Measurements from ENCODE around the gene LGALS4. TPM values are rescaled to one million over a fixed set of nuclear protein-coding genes. Genes with fewer than 3 reads are reported as not detected.
"Not testable (repeated sequence)": the region's sequence is repeated elsewhere in the genome, so short reads cannot be mapped to it uniquely, and the experiment has no call there.

The LGALS4 gene
- total RNA-seq, 1 donor from 2014 or later, result 0.86 TPM

DNA sequence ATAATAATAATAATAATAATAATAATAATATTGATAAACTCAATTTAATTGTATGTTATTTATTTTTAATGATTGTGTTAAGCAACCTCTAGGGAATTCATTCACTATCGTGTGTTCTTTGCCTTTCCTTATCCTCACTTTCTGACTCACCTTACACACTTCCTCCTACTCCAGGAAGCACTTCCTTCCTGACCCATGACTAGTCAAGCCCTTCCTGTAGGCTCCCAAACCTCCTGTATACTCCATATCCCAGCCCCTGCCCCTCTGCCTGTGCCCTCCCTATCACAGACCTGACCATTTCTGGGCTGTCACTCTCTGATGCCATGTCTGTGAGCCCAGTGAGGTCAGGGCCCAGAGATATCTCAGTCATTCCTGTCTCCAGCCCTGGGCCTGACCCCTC is 7.6 kb downstream of the LGALS4 start:
- Mint-ChIP-seq H3K27me3 (ENCODE audit: low read depth) (no peaks in the 10 kb centered on the region), H3K9me3 (no peaks in the 10 kb centered on the region), H3K4me1 (no peaks in the 10 kb centered on the region), H3K4me3 (no peak overlapping the region), H3K27ac (ENCODE audit: unreplicated experiment) (no peak overlapping the region), H3K36me3 (ENCODE audit: low read depth) (no peaks in the 10 kb centered on the region)
- TF ChIP-seq CTCF (conservative IDR thresholded peaks at IDR 0.05), result no peak
- DNase-seq (ENCODE audit: low read depth, low spot score), result no peak

DNA sequence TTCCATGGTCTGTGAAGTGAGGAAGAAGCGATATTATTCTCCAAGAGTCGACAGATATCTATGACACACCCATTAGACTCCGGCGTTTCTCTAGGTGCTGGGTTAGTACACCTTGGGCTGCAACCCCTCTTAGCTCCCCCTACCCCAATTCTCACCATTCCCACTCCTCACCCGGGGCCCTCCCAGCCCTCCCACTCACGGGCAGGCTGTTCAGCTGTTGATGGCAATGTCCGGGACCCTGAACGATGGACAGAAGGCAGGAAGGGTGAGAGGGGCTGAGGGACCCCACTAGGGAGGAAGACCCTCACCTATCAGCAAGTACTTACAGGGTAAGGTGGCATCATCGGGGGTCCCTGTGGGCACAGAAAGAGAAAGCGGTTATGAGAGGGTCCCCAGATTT is 9.2 kb downstream of the LGALS4 start:
- Mint-ChIP-seq H3K27me3 (ENCODE audit: low read depth) (no peaks in the 10 kb centered on the region), H3K4me1 (no peaks in the 10 kb centered on the region), H3K36me3 (ENCODE audit: low read depth) (no peaks in the 10 kb centered on the region), H3K4me3 (no peak overlapping the region), H3K9me3 (no peaks in the 10 kb centered on the region), H3K27ac (ENCODE audit: unreplicated experiment) (no peak overlapping the region)
- no peak for DNase-seq (ENCODE audit: low read depth, low spot score)
- TF ChIP-seq CTCF (conservative IDR thresholded peaks at IDR 0.05), result no peak

DNA sequence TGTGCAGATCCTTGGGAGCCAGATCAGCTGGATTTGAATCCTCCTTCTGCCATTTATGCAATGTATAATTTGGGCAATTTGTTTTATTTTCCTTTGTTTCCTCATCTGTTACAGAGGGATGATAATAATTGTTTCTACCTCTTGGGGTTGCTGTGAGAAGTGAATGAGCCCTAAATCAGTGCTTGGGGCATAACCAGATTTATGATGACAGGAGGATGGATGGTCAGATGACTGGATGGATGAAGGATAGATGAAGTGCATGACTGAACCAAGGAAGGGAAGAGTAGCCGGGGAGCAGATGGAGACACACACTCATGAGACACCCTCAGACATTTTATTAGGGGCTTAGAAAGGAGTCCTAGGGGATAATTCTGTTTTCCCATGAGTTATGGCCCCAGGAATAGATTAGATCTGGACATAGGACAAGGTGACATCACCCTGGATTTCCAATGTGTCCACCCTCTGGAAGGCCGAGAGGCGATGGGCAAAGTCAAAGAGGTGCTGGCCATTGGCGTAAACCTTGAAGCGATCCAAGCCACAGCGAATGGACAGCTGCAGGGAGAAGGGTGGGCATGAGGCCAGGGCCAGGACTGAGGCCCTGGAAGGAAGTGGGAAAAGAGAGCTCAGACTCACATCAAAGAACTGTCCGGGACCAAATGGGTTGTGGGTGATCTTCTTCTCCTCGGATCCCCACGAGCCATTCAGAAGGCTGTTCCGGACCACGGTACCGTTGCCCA is 11.2 kb downstream of the LGALS4 start:
- Mint-ChIP-seq H3K27me3 (ENCODE audit: low read depth) (no peaks in the 10 kb centered on the region), H3K36me3 (ENCODE audit: low read depth) (no peaks in the 10 kb centered on the region), H3K9me3 (no peaks in the 10 kb centered on the region), H3K27ac (ENCODE audit: unreplicated experiment) (no peak overlapping the region), H3K4me1 (no peaks in the 10 kb centered on the region), H3K4me3 (no peak overlapping the region)
- TF ChIP-seq CTCF (conservative IDR thresholded peaks at IDR 0.05), result no peak
- no peak for DNase-seq (ENCODE audit: low read depth, low spot score)

GRCh38 chr19:38800577-38801347 is 12.0 kb downstream of the LGALS4 start:
- no peak overlapping the region for H3K27ac Mint-ChIP-seq (ENCODE audit: unreplicated experiment)
- no peaks in the 10 kb centered on the region for H3K4me1 Mint-ChIP-seq
- H3K9me3 Mint-ChIP-seq, result peaks cover 2% of the 10 kb centered on the region
- TF ChIP-seq CTCF (conservative IDR thresholded peaks at IDR 0.05), result no peak
- no peak overlapping the region for H3K4me3 Mint-ChIP-seq
- no peaks in the 10 kb centered on the region for H3K36me3 Mint-ChIP-seq (ENCODE audit: low read depth)
- H3K27me3 Mint-ChIP-seq (ENCODE audit: low read depth), result no peaks in the 10 kb centered on the region
- DNase-seq (ENCODE audit: low read depth, low spot score), result no peak

- TF ChIP-seq CTCF (conservative IDR thresholded peaks at IDR 0.05), result no peak
- H3K27me3 Mint-ChIP-seq (ENCODE audit: low read depth), result peaks cover under 1% of the 10 kb centered on the region
- no peak overlapping the region for H3K4me3 Mint-ChIP-seq
- H3K27ac Mint-ChIP-seq (ENCODE audit: unreplicated experiment), result no peak overlapping the region
- H3K36me3 Mint-ChIP-seq (ENCODE audit: low read depth), result no peaks in the 10 kb centered on the region
- peaks cover 2% of the 10 kb centered on the region for H3K9me3 Mint-ChIP-seq
- H3K4me1 Mint-ChIP-seq, result no peaks in the 10 kb centered on the region
- DNase-seq (ENCODE audit: low read depth, low spot score), result no peak
These were observed 13.6 kb downstream of the LGALS4 start for GRCh38 chr19:38799104-38799503.

DNA sequence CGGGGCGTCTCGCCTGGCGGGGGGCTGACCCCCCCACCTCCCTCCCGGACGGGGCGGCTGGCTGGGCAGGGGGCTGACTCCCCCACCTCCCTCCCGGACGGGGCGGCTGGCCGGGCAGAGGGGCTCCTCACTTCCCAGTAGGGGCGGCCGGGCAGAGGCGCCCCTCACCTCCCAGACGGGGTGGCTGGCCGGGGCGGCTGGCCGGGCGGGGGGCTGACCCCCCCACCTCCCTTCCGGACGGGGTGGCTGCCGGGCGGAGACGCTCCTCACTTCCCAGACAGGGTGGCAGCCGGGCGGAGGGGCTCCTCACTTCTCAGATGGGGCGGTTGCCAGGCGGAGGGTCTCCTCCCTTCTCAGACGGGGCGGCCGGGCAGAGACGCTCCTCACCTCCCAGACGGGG is 15.0 kb downstream of the LGALS4 start:
- not testable (repeated sequence) for DNase-seq (ENCODE audit: low read depth, low spot score); H3K36me3 Mint-ChIP-seq (ENCODE audit: low read depth); H3K27me3 Mint-ChIP-seq (ENCODE audit: low read depth); H3K4me1 Mint-ChIP-seq; H3K27ac Mint-ChIP-seq (ENCODE audit: unreplicated experiment); H3K9me3 Mint-ChIP-seq; H3K4me3 Mint-ChIP-seq
